Activated CD4-positive, alpha-beta T cell treated with anti-CD3 and anti-CD28 coated beads, Interleukin-2, amount 50 U/mL, for 48 hours (primary cell): ENCODE results near the gene AGAP2.
"Not testable (repeated sequence)": the region's sequence is repeated elsewhere in the genome, so short reads cannot be mapped to it uniquely, and the experiment has no call there.

Experiments used
- DNase-seq, 2 experiments: peaks; one replicate each; pipeline ENCODE4 v3.0.0-alpha.2; 2020

Gene AGAP2

GRCh38 chr12:57738661-57739237, at the start of gene AGAP2:
Gene AGAP2, minus strand, starts transcription at chr12:57738742. Its CDS starts 496 bp downstream, at chr12:57738246.
- DNase-seq, result no peak

GRCh38 chr12:57783861-57784260, 45.3 kb upstream of the AGAP2 start:
- no peak for DNase-seq

GRCh38 chr12:57783466-57783801, 44.9 kb upstream of the AGAP2 start:
- DNase-seq, result no peak

GRCh38 chr12:57782608-57783465, 44.3 kb upstream of the AGAP2 start, which contains the start of gene TSFM:
Gene TSFM, plus strand, starts transcription at chr12:57782787. Its CDS starts 15 bp downstream, at chr12:57782802.
- peak; percentile 98 to 99 for DNase-seq

GRCh38 chr12:57782243-57782607, 43.7 kb upstream of the AGAP2 start:
- no peak for DNase-seq

GRCh38 chr12:57781801-57782200, 43.3 kb upstream of the AGAP2 start:
- no peak for DNase-seq

GRCh38 chr12:57781244-57781643, 42.7 kb upstream of the AGAP2 start:
- no peak for DNase-seq

GRCh38 chr12:57780284-57780897, 41.8 kb upstream of the AGAP2 start:
- no peak for DNase-seq

GRCh38 chr12:57779736-57780135, 41.2 kb upstream of the AGAP2 start:
- DNase-seq, result no peak

- no peak for DNase-seq
Measured at GRCh38 chr12:57777911-57778310, 39.4 kb upstream of the AGAP2 start.

- DNase-seq, result no peak
Measured at GRCh38 chr12:57777367-57777766, 38.8 kb upstream of the AGAP2 start.

GRCh38 chr12:57776247-57776587, 37.7 kb upstream of the AGAP2 start:
- no peak for DNase-seq

- no peak for DNase-seq
Measured at GRCh38 chr12:57775563-57776246, 37.2 kb upstream of the AGAP2 start.

GRCh38 chr12:57775044-57775443, 36.5 kb upstream of the AGAP2 start:
- no peak for DNase-seq

- DNase-seq, result not testable (repeated sequence)
Measured at GRCh38 chr12:57774634-57775033, 36.1 kb upstream of the AGAP2 start.

- peak; percentile 61 to 71 for DNase-seq
Measured at GRCh38 chr12:57772429-57773322, 34.1 kb upstream of the AGAP2 start, which contains the start of gene EEF1AKMT3. Gene EEF1AKMT3, plus strand, starts transcription at chr12:57772614. Its CDS starts 111 bp downstream, at chr12:57772725.

- DNase-seq, result peak; percentile 94 to 95
Measured at GRCh38 chr12:57771873-57772428, 33.4 kb upstream of the AGAP2 start, which contains the start of gene METTL1. Gene METTL1, minus strand, starts transcription at chr12:57772105. Its CDS starts 22 bp downstream, at chr12:57772083.

- DNase-seq, result peak; percentile 95 to 96
Measured at GRCh38 chr12:57771236-57771872, 32.8 kb upstream of the AGAP2 start.

GRCh38 chr12:57770734-57771133, 32.2 kb upstream of the AGAP2 start:
- DNase-seq, result no peak

GRCh38 chr12:57769594-57769993, 31.1 kb upstream of the AGAP2 start:
- DNase-seq, result no peak

- DNase-seq, result no peak
Measured at GRCh38 chr12:57767876-57768275, 29.3 kb upstream of the AGAP2 start.
